ENCODE results near the gene UBA7.

The UBA7 gene

GRCh38 chr3:49756036-49756435, 57.7 kb downstream of the UBA7 start:
- H3K4me3 ChIP-seq (ENCODE audit: low read length) = no peak overlapping the region
- no peak for DNase-seq (ENCODE audit: low read depth)
- no peak for TF ChIP-seq CTCF (conservative IDR thresholded peaks at IDR 0.05; ENCODE audit: low read length)

All from AG10803 (cell line).